ENCODE data around the gene BTBD17.

Gene BTBD17

DNA sequence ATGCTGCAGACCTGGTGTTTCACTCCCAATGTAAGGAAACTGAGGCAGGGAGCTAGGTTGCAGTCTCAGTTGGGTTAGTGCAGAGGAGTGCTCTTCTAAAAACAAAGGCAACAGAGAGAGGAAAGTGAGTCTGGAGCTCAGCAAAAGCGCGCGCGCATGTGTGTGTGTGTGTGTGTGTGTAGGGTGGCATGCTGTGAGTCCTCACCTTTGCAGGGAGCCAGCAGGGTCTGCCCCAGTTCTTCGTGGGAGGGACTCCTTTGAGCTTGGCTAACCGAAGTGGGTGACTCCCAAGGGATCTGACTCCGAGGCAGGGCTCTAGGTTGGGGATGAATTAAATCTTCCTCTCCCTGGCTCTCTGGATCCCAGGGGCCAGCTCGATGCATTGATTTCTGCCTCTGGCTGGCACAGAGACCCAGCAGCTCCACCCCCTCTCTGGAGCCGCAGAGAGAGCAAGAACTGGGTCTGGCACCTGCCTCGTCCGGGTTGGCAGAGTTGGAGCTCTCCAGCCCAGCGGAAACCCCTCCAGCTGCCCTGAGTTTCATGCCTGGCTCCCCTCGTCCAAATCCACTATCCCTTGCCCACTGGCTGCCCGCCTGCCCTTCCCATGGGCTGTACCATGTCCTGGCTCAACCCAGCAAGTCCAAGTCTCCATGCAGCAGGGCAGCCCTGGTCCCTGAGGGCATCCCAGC lies 1.3 kb upstream of the BTBD17 start:
- TF ChIP-seq POU2F2 (IDR thresholded peaks at IDR 0.05; ENCODE audit: low read depth, low read length) (no peak), POLR2A (IDR thresholded peaks at IDR 0.05; ENCODE audit: low read depth, low read length) (no peak), TAF1 (IDR thresholded peaks at IDR 0.05; ENCODE audit: low read depth, low read length) (no peak), POLR2AphosphoS5 (IDR thresholded peaks at IDR 0.05; ENCODE audit: low read depth, low read length) (no peak)
- no peak for DNase-seq (ENCODE audit: insufficient read length, low spot score)
- no peak for FAIRE-seq

DNA sequence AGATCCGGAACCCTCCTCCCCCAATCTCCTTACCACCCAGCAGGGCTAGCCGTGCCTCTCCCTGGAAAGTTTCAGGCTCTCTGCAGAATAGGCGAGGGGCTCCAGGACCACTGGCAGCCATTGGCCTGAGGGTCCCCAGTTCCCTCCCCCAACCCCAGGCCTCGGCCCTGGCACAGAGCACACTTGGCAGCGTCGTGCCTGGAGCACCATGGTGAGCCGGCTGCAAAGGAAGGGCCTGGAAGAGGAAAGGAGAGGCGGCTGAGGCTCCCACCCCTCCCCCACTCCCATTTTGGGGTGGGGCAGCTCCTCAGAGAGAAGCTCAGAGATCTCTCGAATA lies 369 bp upstream of the BTBD17 start:
- FAIRE-seq (no peak), DNase-seq (ENCODE audit: insufficient read length, low spot score) (no peak)
- no peak for TF ChIP-seq TAF1 (IDR thresholded peaks at IDR 0.05; ENCODE audit: low read depth, low read length)
- no peak for TF ChIP-seq POLR2A (IDR thresholded peaks at IDR 0.05; ENCODE audit: low read depth, low read length)
- TF ChIP-seq PAX5 (IDR thresholded peaks at IDR 0.05; ENCODE audit: insufficient read depth, low read length, severe bottlenecking) = no peak
- TF ChIP-seq SPI1 (IDR thresholded peaks at IDR 0.05; ENCODE audit: low read depth, low read length) = no peak
- no peak for TF ChIP-seq POLR2AphosphoS5 (IDR thresholded peaks at IDR 0.05; ENCODE audit: low read depth, low read length)
- no peak for TF ChIP-seq POU2F2 (IDR thresholded peaks at IDR 0.05; ENCODE audit: low read depth, low read length)

DNA sequence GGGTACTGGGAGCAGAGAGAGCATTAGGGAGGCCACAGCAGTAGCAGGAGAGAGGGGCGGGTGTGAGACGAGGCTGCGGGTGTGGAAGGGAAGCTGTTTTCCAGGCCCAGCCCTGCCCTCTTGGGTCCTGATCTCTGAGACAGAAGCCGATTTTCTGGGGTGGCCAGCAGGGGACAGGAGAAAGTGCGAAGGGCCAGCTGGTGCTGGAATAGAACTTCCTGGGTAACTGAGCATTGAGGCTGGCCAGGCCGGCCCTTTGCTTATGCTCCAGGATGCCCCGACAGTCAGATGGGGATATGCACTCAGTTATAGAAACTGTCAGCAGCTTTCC lies 804 bp downstream of the BTBD17 start:
- TF ChIP-seq POLR2AphosphoS5 (IDR thresholded peaks at IDR 0.05; ENCODE audit: low read depth, low read length) = no peak
- no peak for TF ChIP-seq SPI1 (IDR thresholded peaks at IDR 0.05; ENCODE audit: low read depth, low read length)
- TF ChIP-seq POLR2A (IDR thresholded peaks at IDR 0.05; ENCODE audit: low read depth, low read length) = no peak
- TF ChIP-seq PAX5 (IDR thresholded peaks at IDR 0.05; ENCODE audit: insufficient read depth, low read length, severe bottlenecking) = no peak
- no peak for TF ChIP-seq POU2F2 (IDR thresholded peaks at IDR 0.05; ENCODE audit: low read depth, low read length)
- TF ChIP-seq TAF1 (IDR thresholded peaks at IDR 0.05; ENCODE audit: low read depth, low read length) = no peak
- FAIRE-seq = no peak
- no peak for DNase-seq (ENCODE audit: insufficient read length, low spot score)

DNA sequence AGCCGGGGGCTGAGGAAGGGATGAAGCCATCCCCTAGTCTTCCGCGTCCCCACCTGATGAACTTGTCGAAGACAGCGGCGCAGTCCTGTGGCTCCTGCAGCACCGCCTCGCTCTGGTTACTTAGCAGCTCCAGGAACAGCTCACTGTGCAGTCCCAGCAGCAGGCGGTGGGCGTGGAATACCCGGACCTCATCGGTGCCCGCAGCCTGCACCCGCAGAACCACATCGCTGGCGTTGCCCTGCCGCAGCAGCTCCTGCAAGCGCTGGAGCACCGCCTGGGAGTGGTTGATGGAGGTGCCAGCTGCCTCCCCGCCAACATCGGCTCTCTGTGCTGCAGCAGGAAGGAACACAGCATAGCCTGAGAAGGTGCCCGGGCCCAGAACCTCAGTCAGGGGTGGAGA lies 1.8 kb downstream of the BTBD17 start:
- TF ChIP-seq POLR2AphosphoS5 (IDR thresholded peaks at IDR 0.05; ENCODE audit: low read depth, low read length) (no peak), SPI1 (IDR thresholded peaks at IDR 0.05; ENCODE audit: low read depth, low read length) (no peak), POLR2A (IDR thresholded peaks at IDR 0.05; ENCODE audit: low read depth, low read length) (no peak), PAX5 (IDR thresholded peaks at IDR 0.05; ENCODE audit: insufficient read depth, low read length, severe bottlenecking) (no peak), TAF1 (IDR thresholded peaks at IDR 0.05; ENCODE audit: low read depth, low read length) (no peak), POU2F2 (IDR thresholded peaks at IDR 0.05; ENCODE audit: low read depth, low read length) (no peak)

DNA sequence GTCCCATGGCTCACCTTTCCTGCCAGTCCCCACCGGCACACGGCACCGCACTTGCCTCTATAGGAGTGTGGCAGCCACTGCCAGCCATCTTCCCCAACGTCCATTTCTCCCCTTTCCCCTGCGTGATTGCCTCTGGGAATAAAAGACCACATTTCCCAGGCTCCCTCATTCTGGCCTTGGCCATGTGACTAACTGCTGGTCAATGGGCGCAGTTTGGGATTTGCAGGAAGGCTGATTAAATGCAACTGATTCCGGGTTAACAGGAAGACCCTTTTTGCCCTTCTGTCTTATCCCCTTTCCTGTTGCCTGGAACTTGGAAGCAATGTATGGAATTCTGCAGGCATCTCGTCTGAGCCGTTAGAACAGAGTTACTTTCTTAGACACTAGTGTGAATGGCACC lies 3.0 kb downstream of the BTBD17 start:
- TF ChIP-seq POU2F2 (IDR thresholded peaks at IDR 0.05; ENCODE audit: low read depth, low read length) (no peak), POLR2AphosphoS5 (IDR thresholded peaks at IDR 0.05; ENCODE audit: low read depth, low read length) (no peak), TAF1 (IDR thresholded peaks at IDR 0.05; ENCODE audit: low read depth, low read length) (no peak), PAX5 (IDR thresholded peaks at IDR 0.05; ENCODE audit: insufficient read depth, low read length, severe bottlenecking) (no peak), SPI1 (IDR thresholded peaks at IDR 0.05; ENCODE audit: low read depth, low read length) (no peak), POLR2A (IDR thresholded peaks at IDR 0.05; ENCODE audit: low read depth, low read length) (no peak)
- FAIRE-seq (no peak), DNase-seq (ENCODE audit: insufficient read length, low spot score) (no peak)

More for the DNA sequence above, 1.8 kb downstream of the BTBD17 start:
- no peak for DNase-seq (ENCODE audit: insufficient read length, low spot score)
- FAIRE-seq = no peak

DNA sequence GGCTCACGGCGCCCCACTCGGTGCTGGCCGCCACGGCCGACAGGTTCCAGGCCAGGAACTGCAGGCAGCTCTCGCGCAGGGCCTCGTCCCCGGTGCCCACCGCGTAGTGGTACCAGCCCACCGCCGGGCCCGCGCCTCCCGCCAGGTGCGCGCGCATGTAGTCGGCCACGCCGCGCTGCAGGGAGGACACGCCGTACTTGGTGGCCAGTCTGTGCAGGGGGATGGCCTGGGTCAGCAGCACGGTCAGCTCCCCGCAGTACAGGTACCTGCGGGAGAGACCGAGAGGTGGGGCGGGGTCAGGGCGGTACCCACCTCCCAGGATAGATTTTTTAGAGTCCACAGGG lies 4.2 kb downstream of the BTBD17 start:
- no peak for TF ChIP-seq PAX5 (IDR thresholded peaks at IDR 0.05; ENCODE audit: insufficient read depth, low read length, severe bottlenecking)
- TF ChIP-seq POLR2AphosphoS5 (IDR thresholded peaks at IDR 0.05; ENCODE audit: low read depth, low read length) = no peak
- no peak for TF ChIP-seq POLR2A (IDR thresholded peaks at IDR 0.05; ENCODE audit: low read depth, low read length)
- no peak for TF ChIP-seq POU2F2 (IDR thresholded peaks at IDR 0.05; ENCODE audit: low read depth, low read length)
- no peak for TF ChIP-seq TAF1 (IDR thresholded peaks at IDR 0.05; ENCODE audit: low read depth, low read length)
- DNase-seq (ENCODE audit: insufficient read length, low spot score) = no peak
- no peak for FAIRE-seq

DNA sequence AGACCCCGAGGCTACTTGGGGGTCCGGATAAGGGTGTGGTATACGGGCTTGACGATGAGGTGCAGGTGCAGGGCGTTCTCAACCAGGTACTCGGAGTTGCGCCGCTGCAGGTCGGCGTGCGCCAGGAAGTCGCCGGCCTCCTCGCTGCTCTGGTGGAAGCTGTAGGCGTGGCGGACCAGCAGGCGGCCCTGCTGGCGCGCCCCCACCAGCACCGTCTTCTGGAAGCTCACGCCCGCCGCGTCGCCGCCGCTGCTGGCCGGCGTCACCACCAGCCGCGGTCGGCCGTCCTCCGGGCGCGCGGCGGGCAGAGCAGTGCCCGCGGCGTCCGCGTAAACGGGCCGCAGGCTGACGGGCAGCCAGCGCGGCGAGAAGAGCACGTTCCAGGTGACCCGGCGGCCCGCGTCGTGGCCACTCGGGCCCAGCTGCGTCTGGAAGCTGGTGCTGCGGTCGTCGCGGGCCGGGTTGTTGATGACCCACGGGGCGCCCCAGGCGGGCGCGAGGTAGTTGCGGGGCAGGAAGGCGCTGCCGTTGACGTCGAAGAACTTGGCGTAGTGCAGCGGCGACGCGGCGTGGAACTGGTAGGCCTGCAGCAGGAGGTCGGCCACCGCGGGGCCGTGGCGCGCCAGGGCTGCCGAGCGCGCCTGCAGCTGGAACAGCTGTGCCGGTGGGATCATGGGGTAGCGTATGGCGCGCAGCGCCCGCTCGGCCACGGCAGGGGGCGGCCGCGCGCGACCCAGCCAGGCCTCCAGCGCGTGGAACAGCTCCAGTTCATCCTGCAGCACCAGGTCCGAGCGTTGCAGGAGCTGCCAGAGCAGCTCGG lies 4.8 kb downstream of the BTBD17 start:
- peak; percentile 33 for FAIRE-seq
- TF ChIP-seq POU2F2 (IDR thresholded peaks at IDR 0.05; ENCODE audit: low read depth, low read length) = no peak
- no peak for TF ChIP-seq POLR2A (IDR thresholded peaks at IDR 0.05; ENCODE audit: low read depth, low read length)
- TF ChIP-seq POLR2AphosphoS5 (IDR thresholded peaks at IDR 0.05; ENCODE audit: low read depth, low read length) = no peak
- TF ChIP-seq SPI1 (IDR thresholded peaks at IDR 0.05; ENCODE audit: low read depth, low read length) = no peak
- no peak for TF ChIP-seq PAX5 (IDR thresholded peaks at IDR 0.05; ENCODE audit: insufficient read depth, low read length, severe bottlenecking)
- TF ChIP-seq TAF1 (IDR thresholded peaks at IDR 0.05; ENCODE audit: low read depth, low read length) = no peak
- DNase-seq (ENCODE audit: insufficient read length, low spot score) = no peak

DNA sequence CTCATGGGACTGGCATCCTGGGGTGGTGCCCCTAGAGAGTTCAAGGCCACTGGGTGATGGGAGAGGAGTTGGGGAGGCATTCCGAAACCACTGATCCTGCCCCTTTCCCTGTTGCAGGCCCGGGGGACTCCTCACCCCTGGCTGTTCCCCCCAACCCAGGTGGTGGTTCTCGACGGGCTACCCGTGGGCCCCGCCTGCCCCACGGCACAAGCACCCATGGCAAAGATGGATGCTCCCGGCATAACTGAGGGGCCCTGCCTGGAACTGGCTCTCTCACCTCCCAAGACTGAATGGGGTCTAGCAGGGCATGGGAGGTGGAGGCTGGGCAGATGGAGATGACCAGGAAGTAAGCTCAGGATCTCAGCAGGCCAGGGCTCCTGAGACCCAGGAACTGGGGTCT lies 6.6 kb downstream of the BTBD17 start:
- FAIRE-seq = no peak
- no peak for DNase-seq (ENCODE audit: insufficient read length, low spot score)
- TF ChIP-seq SPI1 (IDR thresholded peaks at IDR 0.05; ENCODE audit: low read depth, low read length) = no peak
- no peak for TF ChIP-seq POU2F2 (IDR thresholded peaks at IDR 0.05; ENCODE audit: low read depth, low read length)
- TF ChIP-seq POLR2AphosphoS5 (IDR thresholded peaks at IDR 0.05; ENCODE audit: low read depth, low read length) = no peak
- TF ChIP-seq PAX5 (IDR thresholded peaks at IDR 0.05; ENCODE audit: insufficient read depth, low read length, severe bottlenecking) = no peak
- TF ChIP-seq POLR2A (IDR thresholded peaks at IDR 0.05; ENCODE audit: low read depth, low read length) = no peak
- no peak for TF ChIP-seq TAF1 (IDR thresholded peaks at IDR 0.05; ENCODE audit: low read depth, low read length)

DNA sequence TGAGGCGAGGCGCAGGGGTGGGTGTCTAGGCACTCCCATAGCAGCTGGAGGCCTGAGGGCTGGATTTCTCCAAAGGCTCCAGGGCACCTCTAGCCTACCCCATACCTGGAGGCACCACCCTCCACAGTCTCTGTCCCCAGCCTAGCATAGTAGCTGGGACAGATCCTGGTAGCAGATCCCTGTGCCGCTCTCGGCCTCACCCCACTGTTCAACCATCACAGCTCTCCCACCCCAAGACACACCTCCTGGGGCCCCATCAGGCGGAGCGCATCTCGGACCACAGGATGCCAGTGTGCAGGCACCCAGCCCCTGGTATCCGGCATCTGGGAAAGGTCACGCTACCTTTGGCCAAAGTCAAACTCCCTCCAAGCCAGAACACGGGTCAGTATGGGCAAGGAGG lies 7.1 kb downstream of the BTBD17 start:
- no peak for FAIRE-seq
- no peak for DNase-seq (ENCODE audit: insufficient read length, low spot score)
- TF ChIP-seq PAX5 (IDR thresholded peaks at IDR 0.05; ENCODE audit: insufficient read depth, low read length, severe bottlenecking) (no peak), POLR2A (IDR thresholded peaks at IDR 0.05; ENCODE audit: low read depth, low read length) (no peak), SPI1 (IDR thresholded peaks at IDR 0.05; ENCODE audit: low read depth, low read length) (no peak), POU2F2 (IDR thresholded peaks at IDR 0.05; ENCODE audit: low read depth, low read length) (no peak), POLR2AphosphoS5 (IDR thresholded peaks at IDR 0.05; ENCODE audit: low read depth, low read length) (no peak), TAF1 (IDR thresholded peaks at IDR 0.05; ENCODE audit: low read depth, low read length) (no peak)
